ENCODE results near the gene CCDC71L.

Gene CCDC71L

GRCh38 chr7:106652092-106652491 is 8.9 kb downstream of the CCDC71L start:
- H3K4me2 ChIP-seq (ENCODE audit: low read length), result no peak overlapping the region
- peaks cover 6% of the 10 kb centered on the region; the same call in 1 of the 2 replicates for H3K4me1 ChIP-seq (ENCODE audit: low read length)
- H3K27me3 ChIP-seq (ENCODE audit: low read depth, low read length), result no peaks in the 10 kb centered on the region
- H3K9me3 ChIP-seq (ENCODE audit: insufficient read depth, low read length), result no peaks in the 10 kb centered on the region
- no peak overlapping the region for H3K9ac ChIP-seq (ENCODE audit: low read length)
- TF ChIP-seq EZH2phosphoT487 (IDR thresholded peaks at IDR 0.05; ENCODE audit: low read depth), result no peak
- TF ChIP-seq, protein P1, sequence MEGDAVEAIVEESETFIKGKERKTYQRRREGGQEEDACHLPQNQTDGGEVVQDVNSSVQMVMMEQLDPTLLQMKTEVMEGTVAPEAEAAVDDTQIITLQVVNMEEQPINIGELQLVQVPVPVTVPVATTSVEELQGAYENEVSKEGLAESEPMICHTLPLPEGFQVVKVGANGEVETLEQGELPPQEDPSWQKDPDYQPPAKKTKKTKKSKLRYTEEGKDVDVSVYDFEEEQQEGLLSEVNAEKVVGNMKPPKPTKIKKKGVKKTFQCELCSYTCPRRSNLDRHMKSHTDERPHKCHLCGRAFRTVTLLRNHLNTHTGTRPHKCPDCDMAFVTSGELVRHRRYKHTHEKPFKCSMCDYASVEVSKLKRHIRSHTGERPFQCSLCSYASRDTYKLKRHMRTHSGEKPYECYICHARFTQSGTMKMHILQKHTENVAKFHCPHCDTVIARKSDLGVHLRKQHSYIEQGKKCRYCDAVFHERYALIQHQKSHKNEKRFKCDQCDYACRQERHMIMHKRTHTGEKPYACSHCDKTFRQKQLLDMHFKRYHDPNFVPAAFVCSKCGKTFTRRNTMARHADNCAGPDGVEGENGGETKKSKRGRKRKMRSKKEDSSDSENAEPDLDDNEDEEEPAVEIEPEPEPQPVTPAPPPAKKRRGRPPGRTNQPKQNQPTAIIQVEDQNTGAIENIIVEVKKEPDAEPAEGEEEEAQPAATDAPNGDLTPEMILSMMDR (IDR thresholded peaks at IDR 0.05; ENCODE audit: low read depth, low read length), result no peak
- H3K4me3 ChIP-seq (ENCODE audit: low read length), result no peak overlapping the region
- no peaks in the 10 kb centered on the region for H4K20me1 ChIP-seq (ENCODE audit: insufficient read depth, low read length)
- H3K79me2 ChIP-seq (ENCODE audit: low read length), result peaks cover 1% of the 10 kb centered on the region
- no peak overlapping the region for H3K27ac ChIP-seq (ENCODE audit: low read length)
- no peaks in the 10 kb centered on the region for H3K36me3 ChIP-seq (replicated peaks; ENCODE audit: low read depth, low read length)
- H2AFZ ChIP-seq (ENCODE audit: low read depth, low read length), result no peak overlapping the region

GRCh38 chr7:106646256-106646655 is 14.7 kb downstream of the CCDC71L start:
- Histone ChIP-seq H3K9ac (ENCODE audit: low read length) (no peak overlapping the region), H3K4me2 (ENCODE audit: low read length) (no peak overlapping the region), H3K79me2 (ENCODE audit: low read length) (no peaks in the 10 kb centered on the region), H3K27me3 (ENCODE audit: low read depth, low read length) (no peaks in the 10 kb centered on the region), H3K4me1 (ENCODE audit: low read length) (peaks cover 11% of the 10 kb centered on the region), H4K20me1 (ENCODE audit: insufficient read depth, low read length) (no peaks in the 10 kb centered on the region), H3K9me3 (ENCODE audit: insufficient read depth, low read length) (no peaks in the 10 kb centered on the region), H3K36me3 (replicated peaks; ENCODE audit: low read depth, low read length) (no peaks in the 10 kb centered on the region), H2AFZ (ENCODE audit: low read depth, low read length) (no peak overlapping the region), H3K27ac (ENCODE audit: low read length) (no peak overlapping the region), H3K4me3 (ENCODE audit: low read length) (no peak overlapping the region)
- TF ChIP-seq, protein P1 (IDR thresholded peaks at IDR 0.05; ENCODE audit: low read depth, low read length), result no peak
- no peak for TF ChIP-seq EZH2phosphoT487 (IDR thresholded peaks at IDR 0.05; ENCODE audit: low read depth)

- H3K4me2 ChIP-seq (ENCODE audit: low read length), result peak overlapping the region; percentile 44
Measured at GRCh38 chr7:106644999-106645398, 16.0 kb downstream of the CCDC71L start.

GRCh38 chr7:106643216-106644000 is 17.6 kb downstream of the CCDC71L start:
- no peak overlapping the region for H3K4me2 ChIP-seq (ENCODE audit: low read length)
- no peaks in the 10 kb centered on the region for H4K20me1 ChIP-seq (ENCODE audit: insufficient read depth, low read length)
- no peaks in the 10 kb centered on the region for H3K27me3 ChIP-seq (ENCODE audit: low read depth, low read length)
- H3K4me3 ChIP-seq (ENCODE audit: low read length), result no peak overlapping the region
- H2AFZ ChIP-seq (ENCODE audit: low read depth, low read length), result no peak overlapping the region
- H3K36me3 ChIP-seq (replicated peaks; ENCODE audit: low read depth, low read length), result no peaks in the 10 kb centered on the region
- H3K4me1 ChIP-seq (ENCODE audit: low read length), result peaks cover 11% of the 10 kb centered on the region
- H3K9me3 ChIP-seq (ENCODE audit: insufficient read depth, low read length), result no peaks in the 10 kb centered on the region
- no peak overlapping the region for H3K9ac ChIP-seq (ENCODE audit: low read length)
- H3K79me2 ChIP-seq (ENCODE audit: low read length), result no peaks in the 10 kb centered on the region
- TF ChIP-seq, protein P1 (IDR thresholded peaks at IDR 0.05; ENCODE audit: low read depth, low read length), result no peak
- TF ChIP-seq EZH2phosphoT487 (IDR thresholded peaks at IDR 0.05; ENCODE audit: low read depth), result no peak
- no peak overlapping the region for H3K27ac ChIP-seq (ENCODE audit: low read length)

More at GRCh38 chr7:106644999-106645398, 16.0 kb downstream of the CCDC71L start:
- no peaks in the 10 kb centered on the region for H3K36me3 ChIP-seq (replicated peaks; ENCODE audit: low read depth, low read length)
- peaks cover 11% of the 10 kb centered on the region for H3K4me1 ChIP-seq (ENCODE audit: low read length)
- no peaks in the 10 kb centered on the region for H3K27me3 ChIP-seq (ENCODE audit: low read depth, low read length)
- no peaks in the 10 kb centered on the region for H4K20me1 ChIP-seq (ENCODE audit: insufficient read depth, low read length)
- H3K4me3 ChIP-seq (ENCODE audit: low read length), result no peak overlapping the region
- TF ChIP-seq, protein P1 (IDR thresholded peaks at IDR 0.05; ENCODE audit: low read depth, low read length), result no peak
- TF ChIP-seq EZH2phosphoT487 (IDR thresholded peaks at IDR 0.05; ENCODE audit: low read depth), result no peak
- H3K9ac ChIP-seq (ENCODE audit: low read length), result no peak overlapping the region
- peak overlapping the region; percentile 81 for H2AFZ ChIP-seq (ENCODE audit: low read depth, low read length)
- no peak overlapping the region for H3K27ac ChIP-seq (ENCODE audit: low read length)
- no peaks in the 10 kb centered on the region for H3K9me3 ChIP-seq (ENCODE audit: insufficient read depth, low read length)
- H3K79me2 ChIP-seq (ENCODE audit: low read length), result no peaks in the 10 kb centered on the region

All from OCI-LY3 (cell line).